ENCODE measurements around the gene CAND2. TPM values are rescaled to one million over a fixed set of nuclear protein-coding genes. Genes with fewer than 3 reads are reported as not detected.

Gene CAND2
- total and polyA plus RNA-seq, 9 of the 15 experiments (the other 6 are each of a cell fraction or from before 2014, with no cell fraction given): 0.91 to 14.9 (median 4.3) TPM

GRCh38 chr3:12824299-12824698 is 27.8 kb downstream of the CAND2 start (continued):
- no peak for TF ChIP-seq SMARCA4 (IDR thresholded peaks at IDR 0.05)

- 71% methylated on average over 8 of the region's 8 CpGs for WGBS (ENCODE audit: insufficient coverage, low coverage, missing lambda C conversion rate)
- POLR2A ChIA-PET: interaction anchor here (0.9 to 2.7 kb wide), 5 partner anchors 8 to 53 kb away, joined by 3 to 12 read pairs (median 5); partner anchors contain the start of gene RPL32
- in situ Hi-C loops (cut with MboI) (no loop called here), intact Hi-C loops (cut with micrococcal nuclease) (no loop called here)
- Histone ChIP-seq H3K4me3 (no peak overlapping the region), H2AFZ (ENCODE audit: low read depth, low read length) (no peak overlapping the region), H3K27ac (ENCODE audit: extremely low read depth, low read depth, low read length) (no peak overlapping the region), H3K36me3 (ENCODE audit: control insufficient read depth, insufficient read depth, low read length) (peaks cover 25% of the 10 kb centered on the region; the same call in 2 of the 3 replicates), H3K4me1 (replicated peaks in 1 of 2; ENCODE audit: control insufficient read depth in 2 of 2, insufficient read depth in 2 of 2, low read length in 2 of 2) (peaks cover 0 to 2% of the 10 kb centered on the region in 2 experiments; a peak in 1 of 5 replicates), H3K4me2 (ENCODE audit: insufficient read depth, low read length) (no peak overlapping the region), H3K27me3 (ENCODE audit: control insufficient read depth in 2 of 2, insufficient read depth in 2 of 2, low read length in 2 of 2) (no peaks in the 10 kb centered on the region), H3K79me2 (ENCODE audit: control insufficient read depth, insufficient read depth, low read length) (no peaks in the 10 kb centered on the region), H3K9me1 (ENCODE audit: control insufficient read depth, insufficient read depth, low read length) (no peaks in the 10 kb centered on the region), H4K20me1 (replicated peaks; ENCODE audit: control insufficient read depth, insufficient read depth, low read length) (no peaks in the 10 kb centered on the region), H3K9ac (ENCODE audit: insufficient read depth in 1 of 2, low read depth in 2 of 2, low read length in 2 of 2) (peak overlapping the region in 1 of 2 experiments; percentile 49; a peak in 2 of 4 replicates), H3K9me3 (replicated peaks; ENCODE audit: control insufficient read depth, insufficient read depth, low read depth, low read length) (no peaks in the 10 kb centered on the region)
- no TSS peak for BruUV-seq (replicated peaks)
- peak; percentile 29; the same call in 1 of the 2 replicates for TF ChIP-seq ESRRA (IDR thresholded peaks at IDR 0.05; ENCODE audit: borderline replicate concordance, low read depth)
- no peak for TF ChIP-seq ZNF445 (CRISPR knock-in tag; IDR thresholded peaks at IDR 0.05; ENCODE audit: low read depth)
- no peak for TF ChIP-seq ZNF12 (CRISPR knock-in tag; IDR thresholded peaks at IDR 0.05)
- 0 out of 2 replicates have a peak, but pooled peaks have one; percentile 10 for TF ChIP-seq ZNF121 (CRISPR knock-in tag; conservative IDR thresholded peaks at IDR 0.05)
- TF ChIP-seq USF1 (CRISPR knock-in tag; IDR thresholded peaks at IDR 0.05): peak; percentile 15; the same call in 1 of the 2 replicates
- no peak for TF ChIP-seq SNRNP70 (optimal IDR thresholded peaks at IDR 0.05; ENCODE audit: low read depth, low read length)
- FAIRE-seq: no peak
- DNase-seq (ENCODE audit: extremely low read depth in 1 of 4, low spot score in 3 of 4): no peak
- CTCF ChIA-PET (ENCODE audit: low intra/inter-chr PET ratio): no interaction called here
- ATAC-seq: no peak
Observed at GRCh38 chr3:12825156-12825555, 28.7 kb downstream of the CAND2 start.

Data from K562 (cell line).